HepG2 (cell line): ENCODE measurements around the gene GRIN3B. TPM values are rescaled to one million over a fixed set of nuclear protein-coding genes. Genes with fewer than 3 reads are reported as not detected.

Source experiments
- AFF4 ChIP-seq: sonication (generic); formaldehyde crosslinking; IDR thresholded peaks from 2 replicates; pipeline ENCODE4 v1.4.0; 2020; ENCODE audit warnings: missing genetic modification reagents
- DNMT1 ChIP-seq: sonication (generic); formaldehyde crosslinking; IDR thresholded peaks from 2 replicates; pipeline ENCODE4 v1.5.1; 2020; ENCODE audit warnings: mild to moderate bottlenecking, missing genetic modification reagents
- MIXL1 ChIP-seq: IDR thresholded peaks from 2 replicates; pipeline ENCODE4 v1.6.1; 2016
- NCOA5 ChIP-seq: sonication (generic); formaldehyde crosslinking; IDR thresholded peaks from 2 replicates; pipeline ENCODE4 v1.4.0; 2020; ENCODE audit warnings: missing genetic modification reagents
- REPIN1 ChIP-seq: sonication (generic); formaldehyde crosslinking; IDR thresholded peaks from 2 replicates; pipeline ENCODE4 v1.8.0; 2022; ENCODE audit warnings: missing genetic modification reagents, low read depth, mild to moderate bottlenecking, borderline replicate concordance
- SMAD3 ChIP-seq: sonication (generic); formaldehyde crosslinking; IDR thresholded peaks from 2 replicates; pipeline ENCODE4 v1.4.0; 2020; ENCODE audit warnings: missing genetic modification reagents
- SRY ChIP-seq: sonication (generic); formaldehyde crosslinking; IDR thresholded peaks from 2 replicates; pipeline ENCODE4 v1.8.0; 2022; ENCODE audit warnings: mild to moderate bottlenecking, missing genetic modification reagents
- TCF7L2 ChIP-seq: IDR thresholded peaks from 2 replicates; pipeline ENCODE4 v1.6.1; 2011; ENCODE audit warnings: mild to moderate bottlenecking, low read depth, low read length, moderate library complexity
- TEAD3 ChIP-seq: optimal IDR thresholded peaks from 2 replicates; pipeline ENCODE3; 2016; ENCODE audit warnings: borderline replicate concordance
- TFDP2 ChIP-seq: sonication (generic); formaldehyde crosslinking; IDR thresholded peaks from 2 replicates; pipeline ENCODE4 v1.4.0; 2020; ENCODE audit warnings: missing genetic modification reagents
- ZNF275 ChIP-seq: sonication (generic); formaldehyde crosslinking; IDR thresholded peaks from 2 replicates; pipeline ENCODE4 v1.8.0; 2022; ENCODE audit warnings: missing genetic modification reagents, mild to moderate bottlenecking, inconsistent platforms, borderline replicate concordance
- ZNF543 ChIP-seq: sonication (generic); formaldehyde crosslinking; IDR thresholded peaks from 2 replicates; pipeline ENCODE4 v1.4.0; 2020; ENCODE audit warnings: mild to moderate bottlenecking, missing genetic modification reagents
- ZNF572 ChIP-seq: sonication (generic); formaldehyde crosslinking; IDR thresholded peaks from 2 replicates; pipeline ENCODE4 v1.5.1; 2020; ENCODE audit warnings: mild to moderate bottlenecking, missing genetic modification reagents
- ZNF784 ChIP-seq: sonication (generic); formaldehyde crosslinking; IDR thresholded peaks from 2 replicates; pipeline ENCODE4 v1.5.1; 2020; ENCODE audit warnings: missing genetic modification reagents, mild to moderate bottlenecking, borderline replicate concordance
- polyA plus RNA-seq, 8 experiments: library from polyadenylated mRNA; depleted of rRNA in 3 of 8; stranded (reverse) in 7 of 8; unstranded in 1 of 8; fragments of >200 nt; fragmentation: Illumina TruSeq in 4 of 8; extraction: Trizol in 4 of 8; gene quantifications; 2 replicates each; pipeline versions ENCODE4 v1.2.1 to v1.2.3, GENCODE V29; 2011 to 2016; ENCODE audit warnings: low read depth in 4 of 8, missing spikeins in 1 of 8, mixed read lengths in 1 of 8; ENCODE audit not compliant: insufficient read depth in 1 of 8
- total RNA-seq, 5 experiments: library from RNA; depleted of rRNA; stranded (reverse); fragments of >200 nt; fragmentation: Illumina TruSeq; extraction: Trizol; gene quantifications; 2 replicates each; pipeline ENCODE4 v1.2.3, GENCODE V29; 2016; ENCODE audit warnings: low read depth in 1 of 5
- TF ChIP-seq, protein P1 (sequence below): sonication (generic); formaldehyde crosslinking; IDR thresholded peaks from 2 replicates; pipeline ENCODE4 v1.5.0; 2020; ENCODE audit warnings: missing genetic modification reagents, mild to moderate bottlenecking, borderline replicate concordance
- TF ChIP-seq, protein P2 (sequence below): sonication (generic); formaldehyde crosslinking; IDR thresholded peaks from 2 replicates; pipeline ENCODE4 v1.5.0; 2020; ENCODE audit warnings: mild to moderate bottlenecking, missing genetic modification reagents

Gene GRIN3B
- total and polyA plus RNA-seq, 2 of the 13 experiments (the other 11 are each of a cell fraction or from before 2014, with no cell fraction given): 0.07 to 0.20 TPM

- TF ChIP-seq, protein P1, sequence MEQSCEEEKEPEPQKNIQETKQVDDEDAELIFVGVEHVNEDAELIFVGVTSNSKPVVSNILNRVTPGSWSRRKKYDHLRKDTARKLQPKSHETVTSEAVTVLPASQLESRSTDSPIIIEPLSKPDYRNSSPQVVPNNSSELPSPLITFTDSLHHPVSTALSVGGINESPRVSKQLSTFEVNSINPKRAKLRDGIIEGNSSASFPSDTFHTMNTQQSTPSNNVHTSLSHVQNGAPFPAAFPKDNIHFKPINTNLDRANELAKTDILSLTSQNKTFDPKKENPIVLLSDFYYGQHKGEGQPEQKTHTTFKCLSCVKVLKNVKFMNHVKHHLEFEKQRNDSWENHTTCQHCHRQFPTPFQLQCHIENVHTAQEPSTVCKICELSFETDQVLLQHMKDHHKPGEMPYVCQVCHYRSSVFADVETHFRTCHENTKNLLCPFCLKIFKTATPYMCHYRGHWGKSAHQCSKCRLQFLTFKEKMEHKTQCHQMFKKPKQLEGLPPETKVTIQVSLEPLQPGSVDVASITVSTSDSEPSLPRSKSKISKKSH (CRISPR knock-in tag): peak; percentile 87
- TF ChIP-seq REPIN1 (CRISPR knock-in tag) (peak; percentile 63; the same call in 1 of the 2 replicates), TEAD3 (peak; percentile 91), ZNF572 (CRISPR knock-in tag) (peak; percentile 52; the same call in 1 of the 2 replicates), NCOA5 (no peak), TCF7L2 (no peak), ZNF543 (CRISPR knock-in tag) (peak; percentile 63; the same call in 1 of the 2 replicates), SMAD3 (no peak), MIXL1 (CRISPR knock-in tag) (peak; percentile 75), TFDP2 (CRISPR knock-in tag) (peak; percentile 70), ZNF784 (CRISPR knock-in tag) (peak; percentile 41; the same call in 1 of the 2 replicates), SRY (CRISPR knock-in tag) (0 out of 2 replicates have a peak, but pooled peaks have one; percentile 42), ZNF275 (0 out of 2 replicates have a peak, but pooled peaks have one; percentile 72), AFF4 (CRISPR knock-in tag) (peak; percentile 68; the same call in 1 of the 2 replicates), DNMT1 (CRISPR knock-in tag) (peak; percentile 65; the same call in 1 of the 2 replicates)
- TF ChIP-seq, protein P2, sequence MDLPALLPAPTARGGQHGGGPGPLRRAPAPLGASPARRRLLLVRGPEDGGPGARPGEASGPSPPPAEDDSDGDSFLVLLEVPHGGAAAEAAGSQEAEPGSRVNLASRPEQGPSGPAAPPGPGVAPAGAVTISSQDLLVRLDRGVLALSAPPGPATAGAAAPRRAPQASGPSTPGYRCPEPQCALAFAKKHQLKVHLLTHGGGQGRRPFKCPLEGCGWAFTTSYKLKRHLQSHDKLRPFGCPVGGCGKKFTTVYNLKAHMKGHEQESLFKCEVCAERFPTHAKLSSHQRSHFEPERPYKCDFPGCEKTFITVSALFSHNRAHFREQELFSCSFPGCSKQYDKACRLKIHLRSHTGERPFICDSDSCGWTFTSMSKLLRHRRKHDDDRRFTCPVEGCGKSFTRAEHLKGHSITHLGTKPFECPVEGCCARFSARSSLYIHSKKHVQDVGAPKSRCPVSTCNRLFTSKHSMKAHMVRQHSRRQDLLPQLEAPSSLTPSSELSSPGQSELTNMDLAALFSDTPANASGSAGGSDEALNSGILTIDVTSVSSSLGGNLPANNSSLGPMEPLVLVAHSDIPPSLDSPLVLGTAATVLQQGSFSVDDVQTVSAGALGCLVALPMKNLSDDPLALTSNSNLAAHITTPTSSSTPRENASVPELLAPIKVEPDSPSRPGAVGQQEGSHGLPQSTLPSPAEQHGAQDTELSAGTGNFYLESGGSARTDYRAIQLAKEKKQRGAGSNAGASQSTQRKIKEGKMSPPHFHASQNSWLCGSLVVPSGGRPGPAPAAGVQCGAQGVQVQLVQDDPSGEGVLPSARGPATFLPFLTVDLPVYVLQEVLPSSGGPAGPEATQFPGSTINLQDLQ (CRISPR knock-in tag): peak; percentile 63; the same call in 1 of the 2 replicates
Observed at GRCh38 chr19:980133-980998, 19.9 kb upstream of the GRIN3B start (continued).
